ENCODE results near the gene SLC17A1.

DNA sequence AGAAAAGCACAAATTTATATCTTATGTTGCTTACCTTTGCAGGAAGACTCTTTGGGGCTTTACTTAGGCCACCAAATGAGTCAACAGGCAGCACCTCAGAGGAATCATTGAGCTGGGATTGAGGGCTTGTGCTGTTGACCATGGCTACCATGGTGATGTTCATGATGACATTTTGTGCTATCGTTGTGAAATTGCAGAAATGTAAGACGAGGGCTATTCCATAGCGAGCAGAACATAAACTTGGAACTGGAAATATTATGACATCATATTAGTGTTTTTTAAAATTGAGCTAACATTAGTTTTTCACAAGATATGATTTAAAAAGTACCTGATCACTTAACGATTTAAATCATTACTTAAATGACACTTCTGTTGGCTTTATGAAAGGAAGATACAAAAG is 30.3 kb upstream of the SLC17A1 start:
- TF ChIP-seq, protein P1, sequence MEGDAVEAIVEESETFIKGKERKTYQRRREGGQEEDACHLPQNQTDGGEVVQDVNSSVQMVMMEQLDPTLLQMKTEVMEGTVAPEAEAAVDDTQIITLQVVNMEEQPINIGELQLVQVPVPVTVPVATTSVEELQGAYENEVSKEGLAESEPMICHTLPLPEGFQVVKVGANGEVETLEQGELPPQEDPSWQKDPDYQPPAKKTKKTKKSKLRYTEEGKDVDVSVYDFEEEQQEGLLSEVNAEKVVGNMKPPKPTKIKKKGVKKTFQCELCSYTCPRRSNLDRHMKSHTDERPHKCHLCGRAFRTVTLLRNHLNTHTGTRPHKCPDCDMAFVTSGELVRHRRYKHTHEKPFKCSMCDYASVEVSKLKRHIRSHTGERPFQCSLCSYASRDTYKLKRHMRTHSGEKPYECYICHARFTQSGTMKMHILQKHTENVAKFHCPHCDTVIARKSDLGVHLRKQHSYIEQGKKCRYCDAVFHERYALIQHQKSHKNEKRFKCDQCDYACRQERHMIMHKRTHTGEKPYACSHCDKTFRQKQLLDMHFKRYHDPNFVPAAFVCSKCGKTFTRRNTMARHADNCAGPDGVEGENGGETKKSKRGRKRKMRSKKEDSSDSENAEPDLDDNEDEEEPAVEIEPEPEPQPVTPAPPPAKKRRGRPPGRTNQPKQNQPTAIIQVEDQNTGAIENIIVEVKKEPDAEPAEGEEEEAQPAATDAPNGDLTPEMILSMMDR (conservative IDR thresholded peaks at IDR 0.05): no peak
- TF ChIP-seq ZFX (IDR thresholded peaks at IDR 0.05): no peak

Data from C4-2B (cell line).